ENCODE results near the gene USP27X.
A peak's percentile ranks its signal among the peaks of the same experiment; 100 is the strongest.

USP27X gene

DNA sequence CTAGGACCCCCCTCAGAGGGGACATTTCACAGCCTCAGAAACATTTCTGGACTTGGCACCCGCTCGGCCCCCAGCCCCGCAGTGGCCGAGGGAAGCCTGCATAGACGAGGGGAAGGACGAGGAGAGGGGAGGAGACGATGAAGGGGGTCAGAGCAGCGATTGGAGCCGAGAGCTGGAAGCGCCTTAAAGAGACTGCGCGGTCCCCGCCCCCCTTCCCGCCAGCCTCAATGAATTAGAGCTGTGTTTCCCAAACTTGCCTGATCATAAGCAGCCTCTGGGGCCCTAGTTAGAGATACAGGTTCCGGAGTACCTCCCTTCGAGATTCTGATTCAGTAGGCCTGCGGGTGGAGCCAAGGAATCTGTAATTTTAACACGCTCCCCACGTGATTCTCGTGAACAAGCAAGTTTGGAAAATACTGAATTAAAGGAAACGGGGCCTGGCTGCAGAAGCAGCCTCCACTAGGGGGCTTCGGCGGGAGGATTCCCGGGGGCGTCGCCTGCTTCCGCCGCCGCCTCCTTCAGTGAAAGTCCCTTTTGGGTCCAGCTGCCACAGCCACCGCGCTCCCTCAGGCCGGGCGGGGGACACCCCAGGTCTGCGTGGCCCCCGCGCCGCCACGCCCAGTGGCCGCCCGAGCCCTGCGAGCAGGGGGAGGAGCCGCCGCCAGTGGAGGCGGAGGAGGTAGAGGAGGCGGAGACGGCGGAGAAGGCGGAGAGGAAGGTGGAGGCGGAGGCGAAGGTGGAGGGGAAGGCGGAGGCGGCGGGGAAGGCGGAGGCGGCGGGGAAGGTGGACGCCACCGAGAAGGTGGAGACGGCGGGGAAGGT is at the start of gene USP27X:
Gene USP27X, plus strand, starts transcription at position 651 of the 822 bp plus-strand sequence. CDS start 824 bp downstream, outside the sequence.
- DNase-seq: peak; percentile 90

DNA sequence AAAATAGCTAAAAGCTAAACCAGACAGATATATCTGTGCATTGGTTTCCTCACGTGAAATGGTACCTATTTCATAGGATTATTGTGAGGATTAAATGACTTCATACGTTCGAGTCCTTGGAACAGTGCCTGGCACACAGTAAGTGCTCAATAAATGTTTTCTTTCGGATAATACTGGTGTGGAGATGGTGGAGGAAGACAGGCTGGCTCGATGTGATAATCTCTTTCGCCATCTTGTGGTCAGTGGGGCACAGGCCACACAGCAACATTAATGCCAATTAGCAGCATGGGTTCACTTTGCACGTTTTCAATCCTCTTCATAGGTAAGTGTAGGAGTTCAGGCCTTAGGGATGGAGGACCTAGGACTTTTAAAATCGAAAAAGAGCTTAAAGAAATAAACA is 40.9 kb upstream of the USP27X start:
- peak; percentile 42 for DNase-seq

- peak; percentile 75 for DNase-seq
Observed at GRCh38 chrX:49840679-49841078, 38.6 kb upstream of the USP27X start.

GRCh38 chrX:49842621-49843020 is 36.7 kb upstream of the USP27X start:
- DNase-seq: no peak

GRCh38 chrX:49844611-49845010 is 34.7 kb upstream of the USP27X start:
- no peak for DNase-seq

GRCh38 chrX:49845701-49846403 is 33.4 kb upstream of the USP27X start:
- no peak for DNase-seq

DNA sequence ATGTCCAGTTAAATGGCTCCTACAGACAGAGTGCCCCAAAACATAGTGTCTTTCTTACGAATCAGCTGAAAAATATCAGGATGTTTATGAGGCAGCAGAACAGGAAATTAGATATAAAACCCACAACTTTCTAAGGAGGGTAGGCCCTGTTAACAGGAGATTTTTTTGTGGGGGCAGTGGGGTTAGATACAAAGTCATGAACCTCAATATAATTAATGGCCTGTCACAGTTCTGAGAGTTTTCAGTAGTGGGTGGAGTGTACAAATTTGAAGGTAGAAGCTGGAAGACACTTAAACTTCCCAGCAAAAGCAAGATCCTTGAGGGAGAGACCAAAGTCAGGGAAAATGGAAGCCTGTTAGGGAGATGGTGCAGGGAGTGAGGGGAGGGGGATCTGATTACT is 32.8 kb upstream of the USP27X start:
- DNase-seq: no peak

DNA sequence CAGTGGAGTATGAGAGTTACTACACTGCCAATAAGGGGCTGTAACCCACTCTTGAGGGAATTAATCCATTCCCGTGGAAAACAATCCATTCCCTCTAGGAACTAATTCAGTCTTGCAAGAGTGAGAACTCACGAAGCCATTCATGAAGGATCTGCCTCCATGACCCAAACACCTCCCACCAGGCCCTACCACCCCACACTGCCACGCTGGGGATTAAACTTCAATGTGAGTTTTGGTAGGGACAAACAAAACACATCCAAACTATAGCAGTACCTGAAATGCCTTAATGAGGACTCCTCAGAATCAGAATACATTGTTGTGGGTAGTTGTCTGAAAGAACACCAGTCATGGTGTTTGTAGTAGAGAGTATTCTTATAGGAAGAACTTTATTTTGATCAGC is 31.0 kb upstream of the USP27X start:
- DNase-seq: no peak

DNA sequence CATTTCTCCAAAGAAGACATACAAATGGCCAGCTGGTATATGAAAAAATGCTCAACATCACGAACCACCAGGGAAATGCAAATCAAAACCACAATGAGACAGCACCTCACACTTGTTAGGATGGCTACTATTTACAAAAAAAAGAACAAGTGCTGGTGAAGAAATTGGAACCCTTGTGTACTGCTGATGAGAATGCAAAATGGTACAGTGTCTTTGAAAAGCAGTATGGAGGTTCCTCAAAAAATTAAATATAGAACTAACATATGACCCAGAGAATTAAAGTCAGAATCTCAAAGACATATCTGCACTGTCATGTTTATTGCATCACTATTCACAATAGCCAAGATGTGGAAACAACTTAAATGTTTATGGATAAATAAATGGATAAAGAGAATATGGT is 29.3 kb upstream of the USP27X start:
- DNase-seq: peak; percentile 71

DNA sequence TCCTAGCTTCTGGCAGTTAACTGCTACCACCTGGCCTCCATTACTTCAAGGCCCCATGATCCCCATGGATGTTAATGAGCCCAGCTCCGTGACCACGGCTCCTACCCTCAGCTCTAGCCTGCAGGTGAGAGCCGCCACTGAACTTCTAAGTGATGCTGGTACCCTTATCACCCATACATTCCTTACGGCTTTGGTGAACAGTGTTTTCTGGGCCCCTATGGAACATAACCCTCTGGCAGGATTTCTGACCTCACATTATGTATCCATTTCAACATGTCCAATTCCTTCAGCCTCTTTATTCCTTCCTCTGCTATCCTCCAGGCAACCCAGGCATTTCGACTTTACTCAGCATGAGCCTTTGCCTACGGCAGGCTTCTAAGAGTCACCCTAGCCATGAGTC is 25.6 kb upstream of the USP27X start:
- DNase-seq: no peak

GRCh38 chrX:49856819-49857218 is 22.5 kb upstream of the USP27X start:
- DNase-seq: no peak

DNA sequence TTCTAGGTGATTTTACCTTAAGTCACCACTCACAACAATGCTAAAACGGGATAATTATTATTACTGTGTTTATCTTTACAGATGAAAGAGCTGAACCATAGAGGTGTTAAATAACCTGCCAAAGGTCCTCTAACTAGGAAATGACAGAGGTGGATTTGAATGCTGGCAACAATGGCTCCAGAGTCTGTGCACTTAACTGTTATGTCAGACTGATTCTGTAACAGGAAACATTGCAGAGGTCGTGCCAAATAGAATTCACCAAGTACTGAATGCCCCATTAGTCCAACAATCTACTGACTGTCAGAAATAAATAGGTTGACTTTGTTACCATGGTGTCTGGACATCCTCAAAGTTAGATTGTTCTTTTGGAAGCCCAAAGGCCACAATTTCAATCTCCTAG is 20.9 kb upstream of the USP27X start:
- DNase-seq: no peak

- peak; percentile 5 for DNase-seq
Observed at GRCh38 chrX:49859491-49859890, 19.8 kb upstream of the USP27X start.

- DNase-seq: peak; percentile 4
Observed at GRCh38 chrX:49860867-49861535, 18.3 kb upstream of the USP27X start.

GRCh38 chrX:49862093-49862492 is 17.2 kb upstream of the USP27X start:
- peak; percentile 1 for DNase-seq

DNA sequence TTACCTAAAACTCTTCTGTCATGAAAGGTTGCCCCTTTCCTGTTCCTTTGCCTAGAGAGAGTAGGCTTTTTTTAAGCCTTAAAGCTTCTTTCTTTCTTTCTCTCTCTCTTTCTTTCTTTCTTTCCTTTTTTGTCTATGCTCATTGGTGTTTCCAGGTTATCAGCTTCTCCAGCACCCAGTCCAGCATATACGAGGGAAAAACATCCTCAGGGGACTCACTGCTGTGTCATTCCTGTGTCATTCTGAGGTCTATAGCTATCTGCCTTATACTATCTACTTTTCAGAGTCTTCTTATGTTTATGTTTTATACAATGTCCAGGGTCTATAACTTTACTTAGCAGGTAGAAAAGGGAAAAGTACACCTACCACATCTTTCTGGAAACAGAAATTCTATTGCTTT is 10.5 kb upstream of the USP27X start:
- no peak for DNase-seq

DNA sequence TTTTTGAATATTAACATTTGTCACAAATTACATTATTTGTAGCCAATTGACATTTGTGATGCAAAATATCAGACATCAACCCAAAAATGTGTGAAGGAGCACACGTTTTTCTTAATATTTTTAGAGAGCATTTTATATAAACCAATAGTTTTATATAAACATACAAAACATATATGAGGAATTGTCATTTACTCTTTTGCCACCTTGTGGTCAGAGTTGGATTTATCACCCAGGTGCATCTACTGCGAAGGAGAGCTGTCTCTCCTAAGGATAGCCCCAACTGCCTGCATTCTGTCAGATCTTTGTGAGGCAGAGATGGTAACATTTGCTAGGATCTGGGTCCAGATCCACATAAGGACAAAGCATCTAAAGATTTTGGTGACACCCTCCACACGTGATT is 2.5 kb upstream of the USP27X start:
- DNase-seq: peak; percentile 62

DNA sequence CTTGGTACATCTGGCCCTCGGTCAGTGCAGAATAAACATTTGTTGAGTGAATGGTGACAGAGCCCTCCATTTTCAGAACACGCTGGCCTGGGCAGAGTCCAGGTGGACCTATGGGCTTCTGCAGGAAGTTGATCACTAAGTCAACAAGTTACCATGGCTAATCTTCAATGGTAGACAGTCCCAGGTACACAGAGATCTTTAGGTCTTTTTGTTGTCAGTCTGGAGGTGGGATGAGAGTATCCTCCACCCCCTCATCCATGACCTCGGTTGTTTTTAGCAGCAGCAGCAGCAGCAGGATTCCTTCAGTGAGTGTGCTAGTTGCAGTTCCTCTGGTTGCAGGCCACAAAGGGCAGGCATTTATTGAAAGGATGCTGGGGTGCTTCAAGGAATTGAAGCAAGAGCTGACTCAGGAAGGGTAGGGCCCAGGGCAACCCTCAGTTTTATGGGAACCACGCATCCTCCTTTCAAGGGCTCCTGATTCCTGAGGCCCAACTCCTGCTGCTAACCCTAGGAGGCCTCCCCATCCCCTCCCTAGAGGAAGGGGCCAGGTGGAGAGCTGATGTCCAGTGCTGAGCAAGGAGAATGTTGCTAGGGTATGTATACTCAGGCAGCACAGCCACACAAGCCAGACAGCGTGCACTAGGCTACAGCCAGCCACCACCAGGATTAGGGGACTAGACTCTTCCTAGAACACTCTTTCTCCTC is 1.7 kb upstream of the USP27X start:
- DNase-seq: no peak

- no peak for DNase-seq
Observed at GRCh38 chrX:49878128-49878833, 1.0 kb upstream of the USP27X start.

- no peak for DNase-seq
Observed at GRCh38 chrX:49879656-49880277, 483 bp downstream of the USP27X start.

DNA sequence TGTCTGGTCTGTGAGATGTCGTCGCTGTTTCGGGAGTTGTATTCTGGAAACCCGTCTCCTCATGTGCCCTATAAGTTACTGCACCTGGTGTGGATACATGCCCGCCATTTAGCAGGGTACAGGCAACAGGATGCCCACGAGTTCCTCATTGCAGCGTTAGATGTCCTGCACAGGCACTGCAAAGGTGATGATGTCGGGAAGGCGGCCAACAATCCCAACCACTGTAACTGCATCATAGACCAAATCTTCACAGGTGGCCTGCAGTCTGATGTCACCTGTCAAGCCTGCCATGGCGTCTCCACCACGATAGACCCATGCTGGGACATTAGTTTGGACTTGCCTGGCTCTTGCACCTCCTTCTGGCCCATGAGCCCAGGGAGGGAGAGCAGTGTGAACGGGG is 1.4 kb downstream of the USP27X start:
- DNase-seq: no peak

DNA sequence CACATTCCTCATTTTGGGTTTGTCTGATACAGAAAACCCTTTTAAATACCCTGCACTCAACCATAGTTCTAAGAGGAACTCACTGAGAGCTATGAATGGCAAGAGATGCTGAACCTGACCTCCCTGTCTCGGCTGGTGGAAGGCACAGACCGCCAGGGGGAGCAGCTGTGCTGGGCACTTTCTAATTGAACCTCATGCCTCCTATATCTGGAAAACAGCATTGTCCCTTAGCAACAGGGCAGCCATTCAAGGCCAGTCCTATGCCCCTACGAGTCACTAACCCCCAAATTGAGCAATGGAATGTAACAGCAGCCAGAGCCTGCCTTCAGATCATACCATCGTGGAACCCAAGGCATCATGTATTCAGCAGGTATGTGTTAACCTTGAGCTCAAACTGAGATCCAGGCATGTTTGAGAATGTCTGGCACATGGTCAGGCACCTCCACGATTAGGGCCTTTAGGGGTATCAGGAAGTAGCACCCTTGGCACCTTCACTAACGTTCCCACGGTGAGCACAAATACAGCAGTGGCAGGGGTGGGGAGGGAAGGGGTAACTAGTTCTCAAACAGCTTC is 5.1 kb downstream of the USP27X start:
- DNase-seq: peak; percentile 84
